GM10847 (cell line): ENCODE data around the gene ST6GALNAC3.

Experiments
- POLR2A ChIP-seq: IDR thresholded peaks from 2 replicates; pipeline ENCODE4 v1.6.1; 2011; ENCODE audit not compliant: insufficient read length; ENCODE audit errors: extremely low read depth

Gene ST6GALNAC3

DNA sequence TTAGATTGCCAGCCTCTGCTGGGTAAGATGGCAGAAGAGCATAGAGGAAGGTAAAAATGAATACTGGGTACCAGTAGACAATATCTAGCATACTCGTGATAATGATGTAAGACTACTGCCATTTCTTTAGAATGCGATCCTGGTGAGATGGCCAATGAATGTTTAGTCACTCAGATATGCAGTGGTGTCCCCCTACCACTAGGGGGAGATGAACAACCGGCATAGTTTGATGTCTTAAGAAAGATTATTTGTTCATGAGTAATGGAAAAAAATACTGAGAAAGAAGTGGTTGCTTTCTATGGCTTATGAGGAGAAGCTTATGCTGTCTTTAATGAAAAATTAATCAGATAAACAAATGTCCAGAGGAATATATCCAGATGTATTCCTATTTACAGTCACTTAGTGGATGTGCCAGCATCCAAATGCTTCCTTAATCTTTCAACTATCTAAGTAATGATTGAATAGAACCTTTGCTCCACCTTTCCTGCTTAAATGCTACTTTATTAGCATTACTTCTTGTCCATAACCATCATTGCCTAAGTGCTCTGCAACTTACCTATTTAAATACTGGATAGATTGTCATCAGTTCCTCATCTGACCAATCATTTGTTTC, 256.6 kb downstream of the ST6GALNAC3 start:
- TF ChIP-seq POLR2A: no peak

DNA sequence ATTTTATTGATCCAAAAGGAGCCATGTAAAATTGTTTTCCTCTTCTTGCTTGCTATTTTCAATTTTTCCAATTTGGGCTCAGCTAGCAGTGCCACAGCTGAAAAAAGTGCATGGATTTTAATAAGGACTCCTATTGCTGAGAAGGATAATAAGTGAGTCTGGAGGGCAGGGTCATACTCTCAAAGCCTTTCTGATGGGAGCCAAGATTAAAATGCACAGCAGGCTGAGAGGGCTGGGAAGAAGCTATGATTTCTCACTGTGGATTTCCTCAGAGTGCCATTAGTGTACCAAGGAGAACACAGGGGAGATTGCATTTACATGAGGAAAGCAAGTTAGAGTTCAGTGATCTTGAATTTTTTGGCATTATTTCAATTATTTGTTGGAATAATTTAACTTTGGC, 261.3 kb downstream of the ST6GALNAC3 start:
- TF ChIP-seq POLR2A: no peak

DNA sequence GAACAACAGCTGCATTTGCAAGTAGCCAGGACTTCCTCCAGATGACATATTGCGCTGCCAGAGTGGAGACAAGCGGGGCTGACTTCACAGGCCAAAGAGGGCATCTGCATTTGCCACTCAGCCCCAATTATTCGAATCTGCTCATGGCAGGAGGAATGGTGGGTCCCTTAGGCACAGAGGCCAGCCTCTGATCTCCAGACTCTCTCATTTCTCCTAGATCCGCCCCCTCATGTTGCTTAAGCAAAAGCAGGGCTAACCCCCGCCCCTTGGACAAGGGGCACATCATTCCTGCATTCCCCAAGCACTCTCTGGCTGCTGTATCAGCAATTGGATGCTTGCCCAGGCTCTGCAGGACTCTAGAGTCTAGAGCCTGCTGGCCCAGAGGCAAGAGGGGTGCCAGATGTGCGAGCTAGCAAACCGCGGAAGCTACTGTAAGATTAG, 262.4 kb downstream of the ST6GALNAC3 start:
- TF ChIP-seq POLR2A: no peak

DNA sequence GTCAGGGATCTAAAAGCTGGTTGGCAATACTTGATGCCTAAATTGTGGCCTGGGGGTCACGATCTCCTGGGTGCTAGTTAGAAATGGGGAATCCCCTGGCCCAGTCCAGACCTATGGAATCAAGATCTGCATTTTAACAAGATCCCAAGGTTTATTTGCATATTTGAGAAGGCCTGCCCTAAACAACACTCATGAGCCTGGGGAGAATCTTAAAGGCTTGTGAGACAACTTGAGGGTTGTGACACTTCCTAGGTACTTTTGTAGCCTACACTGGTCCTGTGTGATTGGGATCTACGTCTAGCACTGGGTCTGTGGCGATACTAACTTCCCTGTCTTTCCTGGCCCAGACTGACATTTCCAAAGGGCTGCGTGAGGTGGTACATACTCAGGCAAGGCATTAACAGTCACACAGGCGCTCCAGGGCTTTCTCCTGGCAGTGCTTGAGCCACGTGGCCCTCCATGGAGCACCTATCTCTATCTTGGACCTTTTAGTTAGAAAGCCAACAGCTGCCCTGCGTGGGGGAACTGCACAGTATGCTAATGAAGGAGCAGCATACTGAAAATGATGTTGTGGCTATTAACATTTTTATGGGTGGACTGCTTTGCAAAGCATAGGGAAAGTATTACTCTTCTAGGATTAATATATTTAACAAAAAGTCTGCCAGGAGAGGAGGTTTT, 263.1 kb downstream of the ST6GALNAC3 start:
- no peak for TF ChIP-seq POLR2A

DNA sequence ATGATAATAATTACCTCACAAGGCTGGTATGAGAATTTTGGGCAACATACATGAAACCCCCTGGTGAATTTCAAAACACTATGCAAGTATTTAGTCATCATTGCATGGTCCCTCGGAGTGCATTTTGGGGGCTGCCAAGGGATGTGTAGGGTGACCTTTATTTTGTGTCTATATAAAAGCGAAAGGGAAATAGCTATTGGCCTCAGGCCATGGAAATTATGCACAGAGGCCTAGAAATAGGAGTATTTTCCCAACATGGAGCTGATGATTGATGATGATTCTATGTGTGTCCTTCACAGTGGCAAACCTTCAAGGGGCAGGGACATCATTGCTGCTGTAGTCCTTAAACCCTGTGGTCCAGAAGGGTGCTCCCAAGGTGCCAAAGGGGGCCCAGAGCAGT, 265.5 kb downstream of the ST6GALNAC3 start:
- no peak for TF ChIP-seq POLR2A

DNA sequence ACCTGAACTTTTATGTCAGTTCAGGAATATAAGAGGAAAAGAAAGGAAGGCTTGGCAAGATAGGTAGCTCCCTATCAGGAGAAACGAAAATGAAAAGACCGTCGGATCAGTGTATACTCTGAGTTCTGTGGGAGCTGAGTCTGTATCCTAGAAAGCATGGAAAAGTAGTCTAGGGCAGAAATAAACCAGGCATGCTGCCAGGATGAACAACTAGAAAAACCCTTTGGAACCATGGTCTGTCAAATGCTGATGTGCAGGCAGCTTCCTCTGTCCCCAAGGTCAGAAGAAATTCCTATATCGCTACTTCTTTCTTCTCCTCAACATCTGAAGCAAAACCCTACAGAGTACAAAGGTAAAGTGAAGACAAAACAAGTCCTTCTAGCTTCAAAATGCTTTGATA, 268.8 kb downstream of the ST6GALNAC3 start:
- no peak for TF ChIP-seq POLR2A

DNA sequence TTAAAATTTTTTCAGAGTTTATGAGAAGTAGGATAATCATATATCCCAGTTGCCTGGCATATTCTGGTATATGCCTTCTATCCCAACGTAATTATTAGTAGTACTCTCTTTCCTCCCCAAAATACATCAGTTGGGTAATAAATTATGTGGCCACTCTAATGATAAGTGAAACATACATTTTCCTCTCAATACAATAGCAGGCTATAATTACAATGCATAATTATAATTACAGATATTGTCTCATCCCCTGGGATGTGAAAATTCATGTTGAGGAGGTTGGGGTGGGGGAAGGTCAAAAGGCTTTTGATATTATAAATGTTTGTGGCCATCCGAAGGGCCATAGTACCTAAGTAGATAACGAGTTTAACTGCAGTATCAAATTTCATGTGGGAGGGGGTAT, 277.1 kb downstream of the ST6GALNAC3 start:
- no peak for TF ChIP-seq POLR2A

DNA sequence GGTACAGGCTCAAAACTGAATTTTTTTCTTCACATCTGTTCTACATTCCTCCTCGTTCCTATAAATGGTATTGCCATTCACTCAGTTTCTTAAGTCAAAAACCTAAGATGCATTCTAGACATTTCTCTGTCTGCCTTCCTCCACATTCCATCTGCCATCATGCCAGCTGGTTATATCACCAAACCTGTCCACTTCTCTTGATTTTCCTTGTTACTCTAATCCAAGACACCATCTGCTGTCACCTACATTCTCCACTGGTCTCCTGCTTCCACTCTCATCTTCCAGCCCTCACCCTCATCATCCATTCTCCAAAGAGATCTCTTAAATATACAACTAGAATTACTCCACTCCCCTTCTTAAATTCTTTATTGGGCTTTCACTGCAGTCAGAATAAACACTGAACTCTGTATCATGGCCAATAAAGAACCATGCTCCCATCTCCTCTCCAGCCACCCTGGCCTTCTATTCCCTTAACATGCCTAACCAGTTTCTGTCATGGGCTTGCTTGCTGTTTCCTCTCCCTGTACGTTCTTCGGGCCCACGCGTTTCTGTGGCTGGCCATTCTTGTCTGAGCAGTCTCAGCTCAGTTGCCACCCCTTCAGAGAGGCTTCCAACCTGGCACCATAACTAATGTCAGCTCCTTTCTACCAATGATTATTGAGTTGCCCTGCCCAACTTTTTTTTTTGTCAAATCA, 278.3 kb downstream of the ST6GALNAC3 start:
- TF ChIP-seq POLR2A: no peak

DNA sequence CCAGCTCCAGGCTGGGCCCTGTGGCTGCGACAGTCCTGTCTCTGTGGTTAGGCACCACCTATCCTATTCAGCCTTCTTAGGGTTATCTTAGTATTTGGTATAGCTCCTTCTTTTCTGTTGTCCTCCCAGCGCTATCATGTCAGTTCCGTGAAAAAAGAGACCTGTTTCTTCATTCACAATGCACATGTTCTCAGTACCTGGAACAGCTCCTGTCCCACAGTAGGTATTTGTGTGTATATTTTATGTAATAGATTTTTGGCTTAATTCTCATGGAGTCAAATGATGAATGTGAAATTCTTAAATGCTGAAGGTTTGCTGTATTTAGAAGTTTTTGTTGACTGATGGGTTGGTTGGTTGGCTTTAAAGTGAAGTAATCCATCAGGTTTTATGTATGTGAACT, 279.7 kb downstream of the ST6GALNAC3 start:
- TF ChIP-seq POLR2A: no peak

DNA sequence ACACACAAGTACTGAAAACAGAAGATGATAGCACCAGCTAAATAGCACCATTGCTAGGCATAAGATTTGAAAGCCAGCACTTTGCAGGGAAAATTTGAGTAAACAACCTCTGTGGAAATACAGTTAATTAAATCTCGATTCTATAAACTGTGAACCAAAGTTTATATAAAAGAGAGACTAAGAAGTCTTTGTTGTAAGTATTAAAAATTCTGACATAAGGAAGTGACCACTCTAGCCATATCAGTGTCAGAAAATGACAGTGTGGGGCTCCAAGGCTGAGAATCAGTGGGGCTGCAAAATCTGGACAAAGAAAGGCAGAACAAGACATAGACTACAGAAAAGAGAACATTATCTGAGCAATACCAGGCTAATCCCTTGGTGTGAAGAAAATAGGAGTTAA, 292.2 kb downstream of the ST6GALNAC3 start:
- no peak for TF ChIP-seq POLR2A

DNA sequence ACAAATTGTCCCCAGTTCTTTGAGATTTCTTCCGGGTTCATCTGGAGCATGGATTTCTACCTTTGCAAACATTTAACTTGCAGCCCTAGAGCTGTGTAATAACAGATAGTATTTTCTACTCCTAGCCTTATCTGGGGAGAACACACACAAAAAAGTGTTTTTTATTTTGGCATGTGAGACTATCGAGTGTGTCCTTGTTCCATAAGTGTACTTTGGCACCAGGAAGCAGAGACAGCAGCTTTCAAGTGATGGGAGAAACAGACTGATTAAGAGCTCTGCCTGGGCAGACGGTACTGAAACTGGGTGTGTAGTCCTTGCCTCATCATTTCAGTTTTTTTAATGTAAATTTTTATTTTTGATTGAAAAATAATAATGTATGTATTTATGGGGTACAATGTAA, 297.4 kb downstream of the ST6GALNAC3 start:
- no peak for TF ChIP-seq POLR2A

DNA sequence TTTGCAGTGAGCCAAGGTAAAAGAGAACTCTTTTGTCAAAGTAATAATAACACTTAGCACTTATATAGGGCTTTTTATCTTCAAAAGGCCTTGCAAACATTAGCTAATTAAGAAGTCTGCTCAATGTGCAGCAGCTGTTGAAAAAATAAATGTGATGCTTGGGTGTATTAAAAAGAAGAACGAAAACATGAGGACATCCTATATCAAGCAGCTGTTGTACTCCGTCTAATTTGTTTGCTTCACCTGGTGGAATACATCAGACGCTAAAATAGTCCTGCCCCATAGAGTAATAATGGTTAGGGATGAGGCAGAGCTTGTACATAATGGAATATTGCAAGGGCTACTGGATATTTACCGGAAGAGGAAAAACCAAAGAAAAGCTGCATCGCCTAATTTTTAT, 299.5 kb downstream of the ST6GALNAC3 start:
- TF ChIP-seq POLR2A: no peak

DNA sequence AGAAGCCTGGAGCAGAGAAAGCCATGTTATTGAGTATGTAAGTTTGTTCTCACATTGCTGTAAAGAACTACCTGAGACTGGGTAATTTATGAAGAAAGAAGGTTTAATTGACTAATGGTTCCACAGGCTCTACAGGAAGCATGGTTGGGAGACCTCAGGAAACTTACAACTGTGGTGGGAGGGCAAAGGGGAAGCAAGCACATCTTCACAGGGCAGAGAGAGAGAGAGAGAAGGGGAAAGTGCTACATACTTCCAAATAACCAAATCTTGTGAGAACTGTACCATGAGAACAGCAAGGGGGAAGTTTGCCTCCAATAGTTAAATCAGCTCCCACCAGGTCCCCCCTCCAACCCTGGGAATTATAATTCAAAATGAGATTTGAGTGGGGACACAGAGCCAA, 302.7 kb downstream of the ST6GALNAC3 start:
- no peak for TF ChIP-seq POLR2A

DNA sequence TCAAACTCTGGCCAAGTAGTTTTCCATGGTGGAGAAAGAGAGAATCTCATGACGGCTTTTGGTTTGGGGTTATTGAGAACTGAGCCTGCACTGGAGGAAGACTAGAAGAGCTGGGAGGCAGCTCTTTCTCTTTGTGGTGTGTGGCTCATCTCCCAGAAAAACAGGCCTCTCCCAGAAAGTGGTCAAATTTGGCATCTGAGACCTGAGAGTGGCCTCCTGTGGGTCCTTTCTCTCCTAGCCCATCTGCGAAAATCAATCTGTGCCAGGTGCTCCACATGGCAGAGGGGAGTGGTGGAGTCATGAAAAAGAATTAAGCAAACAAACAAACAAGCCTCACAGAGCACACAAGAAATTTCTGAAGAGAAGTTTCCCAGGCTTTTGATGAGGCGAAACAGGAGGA, 305.0 kb downstream of the ST6GALNAC3 start:
- no peak for TF ChIP-seq POLR2A

DNA sequence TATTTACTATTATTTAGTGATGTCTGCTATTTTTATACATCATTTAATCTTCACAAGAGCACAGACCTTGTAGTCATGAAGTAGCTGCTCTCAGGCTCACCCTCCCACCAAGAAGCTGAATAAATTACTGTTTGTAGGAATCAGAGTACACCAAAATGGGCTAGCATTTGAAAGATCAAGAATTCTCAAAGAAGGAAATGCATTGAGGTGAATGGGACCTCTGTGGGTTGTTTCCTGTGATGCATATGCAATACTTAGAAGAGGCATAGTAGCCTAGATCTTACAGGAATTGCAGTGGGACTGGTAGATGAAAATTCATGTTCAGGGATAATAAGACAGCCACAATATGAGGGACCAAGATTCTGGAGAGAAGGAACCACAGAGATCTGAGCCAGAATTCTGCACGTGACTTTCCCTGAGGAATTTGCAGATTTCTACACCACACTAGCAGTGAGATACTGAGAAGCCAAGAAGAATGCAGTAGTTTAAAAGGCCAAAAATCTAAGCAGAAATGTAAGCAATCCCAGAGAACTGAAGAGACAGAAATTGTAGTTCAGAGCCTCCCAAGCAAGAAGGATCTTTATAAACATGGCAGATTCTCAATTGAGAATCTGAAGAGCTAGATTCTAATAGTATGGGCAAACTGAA, 307.0 kb downstream of the ST6GALNAC3 start:
- no peak for TF ChIP-seq POLR2A

DNA sequence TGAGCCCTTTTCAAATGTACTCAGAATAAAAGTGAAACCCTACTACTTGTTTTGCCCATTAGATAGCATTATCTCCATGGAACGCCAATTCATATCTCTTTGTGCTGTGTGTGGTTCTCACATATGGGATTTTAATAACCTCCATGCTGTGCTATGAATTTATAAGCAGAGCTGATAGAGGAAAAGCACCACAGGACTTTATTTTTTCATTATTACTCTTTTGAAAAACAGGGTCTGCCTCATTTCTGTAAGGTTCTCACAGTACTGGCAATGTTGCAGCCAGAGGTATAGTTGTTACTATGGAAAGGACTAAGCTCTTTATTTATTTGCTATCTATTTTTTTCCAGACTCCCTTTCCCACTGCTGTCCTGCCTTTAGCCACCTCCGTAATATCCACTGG, 313.7 kb downstream of the ST6GALNAC3 start:
- no peak for TF ChIP-seq POLR2A
